Effector memory CD8-positive, alpha-beta T cell (primary cell): ENCODE measurements around the gene XPR1.
A peak's percentile ranks its signal among the peaks of the same experiment; 100 is the strongest.
"Not testable (repeated sequence)": the region's sequence is repeated elsewhere in the genome, so short reads cannot be mapped to it uniquely, and the experiment has no call there.

Experiments used
- ATAC-seq: fragments of 150-1000 bp; cut with Tn5 transposase; replicated peaks from 2 replicates; pipeline ENCODE4 v1.10.0; 2021; ENCODE audit warnings: mild to moderate bottlenecking, moderate library complexity
- DNase-seq, 3 experiments: peaks; one replicate each; pipeline ENCODE4 v3.0.0; 2021
- H3K27ac Mint-ChIP-seq, 2 donors: one replicate each; pipeline ENCODE4 v1.8.0; 2022; ENCODE audit warnings: mild to moderate bottlenecking in 2 of 2, mixed read lengths in 2 of 2, moderate library complexity in 2 of 2
- H3K27me3 Mint-ChIP-seq, 2 donors: one replicate each; pipeline ENCODE4 v1.8.0; 2022; ENCODE audit warnings: mixed read lengths in 2 of 2
- H3K36me3 Mint-ChIP-seq: one replicate; pipeline ENCODE4 v1.8.0; 2022; ENCODE audit warnings: mild to moderate bottlenecking, moderate library complexity, mixed read lengths; ENCODE audit not compliant: insufficient read depth
- H3K4me1 Mint-ChIP-seq, 2 donors: one replicate each; pipeline ENCODE4 v1.8.0; 2022; ENCODE audit warnings: low read depth in 2 of 2, mixed read lengths in 2 of 2
- H3K4me3 Mint-ChIP-seq, 2 donors: one replicate each; pipeline ENCODE4 v1.8.0; 2022; ENCODE audit warnings: mild to moderate bottlenecking in 2 of 2, mixed read lengths in 2 of 2, moderate library complexity in 2 of 2
- H3K9me3 Mint-ChIP-seq, 2 donors: one replicate each; pipeline ENCODE4 v1.8.0; 2022; ENCODE audit warnings: mixed read lengths in 2 of 2

XPR1 gene

DNA sequence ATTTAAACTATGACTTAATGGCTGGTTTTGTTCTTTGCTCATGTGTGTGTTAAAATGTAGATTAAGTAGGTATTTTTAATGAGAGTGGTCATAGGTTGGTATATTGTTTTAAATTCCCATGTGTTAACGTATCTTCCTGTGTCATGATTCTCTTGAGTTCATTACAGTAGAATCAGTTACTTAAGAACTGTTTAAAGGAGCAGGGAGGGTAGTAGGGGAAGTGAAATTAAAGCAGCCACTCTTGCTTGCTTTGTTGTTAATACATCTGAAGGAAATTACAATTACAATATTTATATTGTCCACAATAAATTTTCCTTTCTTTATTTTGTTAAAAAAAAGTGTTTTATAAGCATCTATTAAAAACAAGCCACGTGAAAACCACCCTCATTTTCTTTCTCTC is 161.6 kb downstream of the XPR1 start:
- ATAC-seq (no peak), DNase-seq (no peak)
- peaks cover 3 to 12% of the 10 kb centered on the region in 2 donors for H3K4me1 Mint-ChIP-seq
- H3K27me3 Mint-ChIP-seq: no peaks in the 10 kb centered on the region
- no peaks in the 10 kb centered on the region for H3K9me3 Mint-ChIP-seq
- H3K36me3 Mint-ChIP-seq: peaks cover 6% of the 10 kb centered on the region
- H3K4me3 Mint-ChIP-seq: no peak overlapping the region
- H3K27ac Mint-ChIP-seq: no peak overlapping the region

- no peaks in the 10 kb centered on the region for H3K27me3 Mint-ChIP-seq
- H3K4me3 Mint-ChIP-seq: no peak overlapping the region
These were observed 165.2 kb downstream of the XPR1 start for GRCh38 chr1:180796897-180797640.

DNA sequence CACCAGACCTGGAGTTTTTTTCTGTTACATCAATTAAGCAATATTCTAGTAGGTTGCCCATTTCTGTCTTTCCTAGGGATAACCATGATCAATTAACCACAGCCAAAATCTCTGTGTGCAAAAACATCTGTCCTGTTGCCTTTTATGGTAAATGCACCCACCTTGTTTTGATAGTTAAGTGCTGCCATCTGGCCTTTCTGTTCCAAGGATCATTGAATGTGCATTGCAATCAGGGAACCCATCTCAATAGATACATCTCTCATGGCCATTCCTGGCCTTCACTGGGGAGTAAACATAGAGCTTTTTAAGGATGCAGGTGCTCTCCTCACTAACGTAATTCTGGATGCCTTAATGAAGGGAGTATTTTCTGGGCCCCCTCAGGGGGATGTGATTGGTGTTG is 169.1 kb downstream of the XPR1 start:
- DNase-seq (no peak), ATAC-seq (no peak)
- Mint-ChIP-seq H3K27ac (peak overlapping the region in 1 of 2 donors; percentile 2), H3K4me1 (peaks cover 3 to 7% of the 10 kb centered on the region in 2 donors), H3K4me3 (no peak overlapping the region), H3K9me3 (no peaks in the 10 kb centered on the region), H3K36me3 (peaks cover 9% of the 10 kb centered on the region), H3K27me3 (no peaks in the 10 kb centered on the region)

More at GRCh38 chr1:180796897-180797640, 165.2 kb downstream of the XPR1 start:
- Mint-ChIP-seq H3K27ac (no peak overlapping the region), H3K4me1 (peaks cover 6 to 10% of the 10 kb centered on the region in 2 donors), H3K36me3 (no peaks in the 10 kb centered on the region), H3K9me3 (no peaks in the 10 kb centered on the region)
- ATAC-seq: no peak
- no peak for DNase-seq

DNA sequence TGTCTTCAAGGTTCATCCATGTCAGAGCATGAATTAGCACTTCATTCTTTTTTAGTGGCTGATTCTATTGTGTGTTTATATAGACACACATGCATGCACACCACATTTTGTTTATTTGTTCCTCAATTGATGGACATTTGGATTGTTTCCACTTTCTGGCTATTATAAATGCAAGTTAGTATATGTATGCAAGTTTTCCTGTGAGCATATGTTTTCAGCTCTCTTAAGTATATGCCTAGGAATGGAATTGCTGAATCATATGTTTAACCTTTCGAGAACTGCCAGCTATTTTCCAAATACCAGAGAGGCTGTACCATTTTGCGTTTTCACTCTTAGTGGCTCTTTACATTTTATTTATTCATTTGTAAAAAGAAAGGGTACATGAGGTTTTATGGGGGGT is 171.0 kb downstream of the XPR1 start:
- H3K36me3 Mint-ChIP-seq: peaks cover 15% of the 10 kb centered on the region
- H3K4me3 Mint-ChIP-seq: no peak overlapping the region
- no peak for DNase-seq
- H3K9me3 Mint-ChIP-seq: no peaks in the 10 kb centered on the region
- no peak for ATAC-seq
- H3K4me1 Mint-ChIP-seq: peaks cover 3% of the 10 kb centered on the region in 2 donors
- H3K27ac Mint-ChIP-seq: no peak overlapping the region
- no peaks in the 10 kb centered on the region for H3K27me3 Mint-ChIP-seq

DNA sequence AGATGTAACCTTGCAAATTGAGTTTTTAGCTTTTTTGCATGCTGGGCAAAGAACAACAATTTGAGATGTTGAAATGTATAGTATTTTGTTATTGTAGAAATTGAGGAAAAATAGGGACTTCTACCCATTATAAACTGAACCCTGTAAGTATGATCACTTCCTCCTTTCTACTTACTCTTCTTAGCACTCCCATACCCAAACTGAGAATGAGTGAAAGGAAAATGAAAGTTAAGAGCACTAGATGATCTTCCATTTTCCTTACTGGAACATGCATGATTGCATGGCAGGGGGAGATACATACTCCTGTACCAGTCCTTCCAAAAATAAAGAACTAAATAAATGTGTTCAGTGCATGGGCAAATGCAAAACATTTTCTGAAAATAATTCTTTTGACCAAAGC is 173.5 kb downstream of the XPR1 start:
- ATAC-seq (no peak), DNase-seq (no peak)
- Mint-ChIP-seq H3K27ac (no peak overlapping the region), H3K9me3 (no peaks in the 10 kb centered on the region), H3K27me3 (no peaks in the 10 kb centered on the region), H3K36me3 (peaks cover 21% of the 10 kb centered on the region), H3K4me3 (no peak overlapping the region), H3K4me1 (peaks cover 0 to 3% of the 10 kb centered on the region in 2 donors)

- peaks cover 18% of the 10 kb centered on the region for H3K36me3 Mint-ChIP-seq
- H3K27ac Mint-ChIP-seq: no peak overlapping the region
- no peak overlapping the region for H3K4me3 Mint-ChIP-seq
- ATAC-seq: no peak
- no peak for DNase-seq
- no peaks in the 10 kb centered on the region for H3K27me3 Mint-ChIP-seq
- H3K4me1 Mint-ChIP-seq: peaks cover 0 to 2% of the 10 kb centered on the region in 2 donors
- H3K9me3 Mint-ChIP-seq: no peaks in the 10 kb centered on the region
These were observed 179.5 kb downstream of the XPR1 start for GRCh38 chr1:180811298-180811697.

DNA sequence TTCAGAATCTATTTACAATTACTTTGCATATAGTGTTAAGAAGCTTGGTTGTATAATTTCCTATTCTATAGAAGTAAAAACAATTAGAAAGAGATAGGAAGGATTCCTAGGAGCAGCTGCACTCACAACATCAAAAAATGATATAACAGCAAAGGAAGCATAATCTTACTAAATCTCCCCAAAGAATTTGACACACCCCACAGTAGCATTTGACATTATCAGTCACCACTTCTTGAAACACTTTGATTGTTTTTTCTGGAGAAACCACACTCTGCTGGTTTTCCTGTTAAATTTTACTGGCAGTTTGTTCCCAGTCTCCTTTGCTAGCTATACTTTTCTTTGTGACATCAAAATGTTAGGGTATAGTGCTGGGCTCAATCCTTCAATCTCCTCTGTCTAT is 180.1 kb downstream of the XPR1 start:
- Mint-ChIP-seq H3K27ac (no peak overlapping the region), H3K9me3 (no peaks in the 10 kb centered on the region), H3K4me1 (peaks cover 0 to 2% of the 10 kb centered on the region in 2 donors), H3K4me3 (no peak overlapping the region), H3K36me3 (peaks cover 16% of the 10 kb centered on the region), H3K27me3 (no peaks in the 10 kb centered on the region)
- no peak for DNase-seq
- no peak for ATAC-seq

GRCh38 chr1:180814258-180814657 is 182.4 kb downstream of the XPR1 start:
- Mint-ChIP-seq H3K4me1 (peaks cover 0 to 2% of the 10 kb centered on the region in 2 donors), H3K36me3 (peaks cover 7% of the 10 kb centered on the region), H3K27ac (no peak overlapping the region), H3K9me3 (no peaks in the 10 kb centered on the region), H3K27me3 (no peaks in the 10 kb centered on the region), H3K4me3 (no peak overlapping the region)
- ATAC-seq (no peak), DNase-seq (no peak)

DNA sequence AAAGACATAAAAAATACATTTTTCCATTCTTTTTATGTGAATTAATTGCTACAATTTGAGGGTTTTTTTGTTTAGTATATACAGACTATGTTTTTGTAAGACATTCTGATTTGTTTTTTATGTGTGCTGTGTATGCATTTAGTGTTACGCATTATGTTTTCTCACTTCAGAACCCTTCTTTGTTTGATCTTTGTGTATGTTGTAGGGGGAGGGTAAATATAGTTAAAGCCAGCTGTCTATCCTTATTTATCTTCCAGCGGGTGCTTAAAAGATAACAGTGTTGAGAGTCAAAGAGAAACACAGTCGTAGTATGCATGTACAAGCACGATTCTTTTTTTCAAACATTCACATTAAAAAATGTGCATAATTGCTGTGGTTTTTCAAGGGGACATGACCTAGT is 183.4 kb downstream of the XPR1 start:
- ATAC-seq (no peak), DNase-seq (no peak)
- no peaks in the 10 kb centered on the region for H3K27me3 Mint-ChIP-seq
- no peak overlapping the region for H3K4me3 Mint-ChIP-seq
- peaks cover 7% of the 10 kb centered on the region for H3K36me3 Mint-ChIP-seq
- H3K4me1 Mint-ChIP-seq: peaks cover 0 to 2% of the 10 kb centered on the region in 2 donors
- H3K9me3 Mint-ChIP-seq: no peaks in the 10 kb centered on the region
- no peak overlapping the region for H3K27ac Mint-ChIP-seq

DNA sequence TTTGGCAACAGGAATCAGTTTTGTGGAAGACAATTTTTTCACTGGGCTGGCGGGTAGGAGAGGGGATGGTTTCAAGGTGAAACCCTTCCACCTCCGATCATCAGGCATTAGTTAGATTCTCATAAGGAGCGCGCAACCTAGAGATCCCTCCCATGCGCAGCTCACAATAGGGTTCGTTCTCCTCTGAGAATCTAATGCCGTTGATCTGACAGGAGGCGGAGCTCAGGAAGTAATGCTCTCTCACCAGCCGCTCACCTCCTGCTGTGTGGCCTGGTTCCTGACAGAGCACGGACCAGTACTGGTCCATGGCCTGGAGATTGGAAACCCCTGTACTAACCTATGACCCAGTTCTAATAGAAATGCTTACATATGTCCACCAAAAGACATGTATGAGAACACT is 184.3 kb downstream of the XPR1 start:
- no peak for ATAC-seq
- no peaks in the 10 kb centered on the region for H3K9me3 Mint-ChIP-seq
- no peak overlapping the region for H3K4me3 Mint-ChIP-seq
- peaks cover 7% of the 10 kb centered on the region for H3K36me3 Mint-ChIP-seq
- no peak for DNase-seq
- no peaks in the 10 kb centered on the region for H3K27me3 Mint-ChIP-seq
- H3K27ac Mint-ChIP-seq: no peak overlapping the region
- H3K4me1 Mint-ChIP-seq: peaks cover 0 to 2% of the 10 kb centered on the region in 2 donors

DNA sequence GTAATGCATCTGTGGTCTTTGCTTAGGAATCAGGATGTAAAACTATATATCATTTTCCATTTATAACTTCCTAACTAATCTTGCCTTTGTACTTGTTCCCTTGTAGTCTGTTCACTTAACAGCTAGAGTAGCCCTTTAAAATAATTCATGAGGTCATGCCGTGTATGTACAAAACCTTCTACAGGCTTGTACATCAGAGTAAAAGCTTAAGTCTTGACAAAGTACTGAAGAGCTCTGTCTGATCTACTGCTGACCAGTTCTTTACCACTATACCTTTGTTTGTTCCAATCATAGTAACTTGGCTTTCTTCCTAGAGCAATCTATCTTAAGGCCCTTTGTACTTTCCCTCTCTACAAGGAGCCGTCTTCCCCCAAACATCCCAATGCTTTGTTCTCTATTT is 190.1 kb downstream of the XPR1 start:
- H3K27ac Mint-ChIP-seq: no peak overlapping the region
- peaks cover 8% of the 10 kb centered on the region for H3K36me3 Mint-ChIP-seq
- no peak overlapping the region for H3K4me3 Mint-ChIP-seq
- no peaks in the 10 kb centered on the region for H3K27me3 Mint-ChIP-seq
- no peaks in the 10 kb centered on the region for H3K4me1 Mint-ChIP-seq
- no peak for DNase-seq
- ATAC-seq: no peak
- H3K9me3 Mint-ChIP-seq: no peaks in the 10 kb centered on the region

DNA sequence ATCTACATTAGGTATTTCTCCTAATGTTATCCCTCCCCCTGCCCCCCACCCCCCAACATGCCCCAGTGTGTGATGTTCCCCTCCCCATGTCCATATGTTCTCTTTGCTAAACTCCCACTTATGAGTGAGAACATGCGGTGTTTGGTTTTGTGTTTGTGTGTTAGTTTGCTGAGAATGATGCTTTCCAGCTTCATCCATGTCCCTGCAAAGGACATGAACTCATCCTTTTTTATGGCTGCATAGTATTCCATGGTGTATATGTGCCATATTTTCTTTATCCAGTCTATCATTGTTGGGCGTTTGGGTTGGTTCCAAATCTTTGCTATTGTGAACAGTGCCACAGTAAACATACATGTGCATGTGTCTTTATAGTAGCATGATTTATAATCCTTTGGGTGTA is 199.7 kb downstream of the XPR1 start:
- H3K4me3 Mint-ChIP-seq, DNase-seq, H3K27ac Mint-ChIP-seq, H3K9me3 Mint-ChIP-seq, H3K27me3 Mint-ChIP-seq, H3K4me1 Mint-ChIP-seq, ATAC-seq: not testable (repeated sequence)
- H3K36me3 Mint-ChIP-seq: peaks cover 12% of the 10 kb centered on the region

DNA sequence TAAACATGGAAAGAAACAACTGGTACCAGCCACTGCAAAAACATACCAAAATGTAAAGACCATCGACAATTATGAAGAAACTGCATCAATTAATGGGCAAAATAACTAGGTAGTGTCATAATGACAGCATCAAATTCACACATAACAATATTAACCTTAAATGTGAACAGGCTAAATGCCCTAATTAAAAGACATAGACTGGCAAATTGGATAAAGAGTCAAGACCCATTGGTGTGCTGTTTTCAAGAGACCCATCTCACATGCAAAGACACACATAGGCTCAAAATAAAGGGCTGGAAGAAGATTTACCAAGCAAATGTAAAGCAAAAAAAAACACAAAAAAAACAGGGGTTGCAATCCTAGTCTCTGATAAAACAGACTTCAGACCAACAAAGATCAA is 201.4 kb downstream of the XPR1 start:
- H3K27ac Mint-ChIP-seq, DNase-seq, H3K9me3 Mint-ChIP-seq, H3K4me1 Mint-ChIP-seq, H3K27me3 Mint-ChIP-seq, H3K4me3 Mint-ChIP-seq, ATAC-seq: not testable (repeated sequence)
- H3K36me3 Mint-ChIP-seq: peaks cover 26% of the 10 kb centered on the region

GRCh38 chr1:180836449-180836848 is 204.6 kb downstream of the XPR1 start:
- no peak for ATAC-seq
- H3K4me3 Mint-ChIP-seq: no peak overlapping the region
- peaks cover 0 to 8% of the 10 kb centered on the region in 2 donors for H3K9me3 Mint-ChIP-seq
- peaks cover 30% of the 10 kb centered on the region for H3K36me3 Mint-ChIP-seq
- H3K4me1 Mint-ChIP-seq: no peaks in the 10 kb centered on the region
- DNase-seq: no peak
- H3K27ac Mint-ChIP-seq: no peak overlapping the region
- H3K27me3 Mint-ChIP-seq: no peaks in the 10 kb centered on the region
